Measurements from ENCODE around the gene IL1RAP. TPM values are rescaled to one million over a fixed set of nuclear protein-coding genes. Genes with fewer than 3 reads are reported as not detected.

Gene IL1RAP
- total and polyA plus RNA-seq, 2 donors (not counting 3 experiments of a cell fraction or from before 2014, with no cell fraction given) = 4.3 to 9.2 TPM

DNA sequence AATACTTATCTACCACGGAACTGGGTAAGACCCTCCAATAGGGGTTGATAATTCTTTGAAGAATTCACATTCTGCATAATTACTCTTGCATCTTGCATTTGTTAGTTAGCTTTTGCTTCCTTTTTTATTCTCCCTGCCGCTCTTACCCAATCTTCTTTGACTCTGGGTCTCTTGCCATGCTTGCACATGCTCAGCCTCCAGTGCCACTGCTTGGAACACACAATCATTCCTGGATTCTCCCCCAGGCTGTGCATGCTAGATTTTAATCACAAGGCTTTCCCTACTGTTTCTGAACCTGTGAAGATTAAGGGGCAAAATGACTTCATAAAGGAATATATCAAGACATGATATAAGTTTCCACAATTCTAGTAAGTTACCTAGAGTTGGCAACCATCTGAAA is 133.1 kb downstream of the IL1RAP start:
- DNase-seq (ENCODE audit: low read depth, low spot score) (no peak), FAIRE-seq (no peak)
- Histone ChIP-seq H3K4me2 (ENCODE audit: insufficient read depth, low read length) (no peak overlapping the region), H3K9me3 (replicated peaks; ENCODE audit: control insufficient read depth, insufficient read depth, low read length) (no peaks in the 10 kb centered on the region), H2AFZ (ENCODE audit: low read depth, low read length) (no peak overlapping the region), H3K27me3 (ENCODE audit: control insufficient read depth in 2 of 2, insufficient read depth in 2 of 2, low read length in 2 of 2) (no peaks in the 10 kb centered on the region), H3K36me3 (ENCODE audit: control insufficient read depth in 2 of 2, extremely low read depth in 1 of 2, insufficient read depth in 2 of 2, low read length in 2 of 2) (no peaks in the 10 kb centered on the region), H3K4me1 (ENCODE audit: control insufficient read depth, extremely low read depth, insufficient read depth, low read length) (no peaks in the 10 kb centered on the region), H3K79me2 (ENCODE audit: control insufficient read depth, insufficient read depth, low read length) (no peaks in the 10 kb centered on the region), H3K9me1 (replicated peaks; ENCODE audit: control insufficient read depth, extremely low read depth, insufficient read depth, low read length) (no peaks in the 10 kb centered on the region), H3K9ac (replicated peaks; ENCODE audit: extremely low read depth, insufficient read depth, low read length) (no peak overlapping the region), H3K27ac (ENCODE audit: insufficient read depth, low read depth, low read length) (no peak overlapping the region), H3K4me3 (replicated peaks in 1 of 3; ENCODE audit: insufficient read depth in 1 of 3, low read depth in 1 of 3, low read length in 3 of 3) (no peak overlapping the region), H4K20me1 (replicated peaks; ENCODE audit: control insufficient read depth, extremely low read depth, insufficient read depth, low read length) (no peaks in the 10 kb centered on the region)
- intact Hi-C loops (cut with micrococcal nuclease) = no loop called here
- ChIA-PET CTCF (no interaction called here), POLR2A (no interaction called here)
- no TSS peak for BruUV-seq (replicated peaks)
- TF ChIP-seq EZH2 (IDR thresholded peaks at IDR 0.05; ENCODE audit: borderline replicate concordance, low read depth, low read length, severe bottlenecking) = no peak
- dilution Hi-C loops (cut with MboI; ENCODE audit: extremely low pct_ligation_motif_present, low sequenced_read_pairs) = no loop called here

GRCh38 chr3:190655933-190656332 is 142.0 kb downstream of the IL1RAP start:
- intact Hi-C loops (cut with micrococcal nuclease) (no loop called here), dilution Hi-C loops (cut with MboI; ENCODE audit: extremely low pct_ligation_motif_present, low sequenced_read_pairs) (no loop called here)
- H3K27me3 ChIP-seq (ENCODE audit: control insufficient read depth in 2 of 2, insufficient read depth in 2 of 2, low read length in 2 of 2) = no peaks in the 10 kb centered on the region
- no peaks in the 10 kb centered on the region for H3K9me3 ChIP-seq (replicated peaks; ENCODE audit: control insufficient read depth, insufficient read depth, low read length)
- H3K4me3 ChIP-seq (replicated peaks in 1 of 3; ENCODE audit: insufficient read depth in 1 of 3, low read depth in 1 of 3, low read length in 3 of 3) = no peak overlapping the region
- no peak overlapping the region for H3K27ac ChIP-seq (ENCODE audit: insufficient read depth, low read depth, low read length)
- H3K79me2 ChIP-seq (ENCODE audit: control insufficient read depth, insufficient read depth, low read length) = no peaks in the 10 kb centered on the region
- TF ChIP-seq FOS (IDR thresholded peaks at IDR 0.05; ENCODE audit: borderline replicate concordance, insufficient read depth, low read length) (no peak), MYC (IDR thresholded peaks at IDR 0.05; ENCODE audit: low read depth, low read length) (no peak), POLR2AphosphoS5 (IDR thresholded peaks at IDR 0.05; ENCODE audit: insufficient read depth, low read depth, low read length) (no peak), EZH2 (IDR thresholded peaks at IDR 0.05; ENCODE audit: borderline replicate concordance, low read depth, low read length, severe bottlenecking) (no peak), GATA2 (IDR thresholded peaks at IDR 0.05; ENCODE audit: insufficient read depth, insufficient read length, low read depth, low read length) (no peak), POLR2A (IDR thresholded peaks at IDR 0.05; ENCODE audit: low read depth, low read length) (no peak)
- TF ChIP-seq, protein P1, sequence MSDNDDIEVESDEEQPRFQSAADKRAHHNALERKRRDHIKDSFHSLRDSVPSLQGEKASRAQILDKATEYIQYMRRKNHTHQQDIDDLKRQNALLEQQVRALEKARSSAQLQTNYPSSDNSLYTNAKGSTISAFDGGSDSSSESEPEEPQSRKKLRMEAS (IDR thresholded peaks at IDR 0.05; ENCODE audit: insufficient read depth, insufficient read length) = no peak
- FAIRE-seq (no peak), DNase-seq (ENCODE audit: low read depth, low spot score) (no peak)
- no peak overlapping the region for H2AFZ ChIP-seq (ENCODE audit: low read depth, low read length)
- no peaks in the 10 kb centered on the region for H3K9me1 ChIP-seq (replicated peaks; ENCODE audit: control insufficient read depth, extremely low read depth, insufficient read depth, low read length)
- H4K20me1 ChIP-seq (replicated peaks; ENCODE audit: control insufficient read depth, extremely low read depth, insufficient read depth, low read length) = no peaks in the 10 kb centered on the region
- ChIA-PET POLR2A (no interaction called here), CTCF (no interaction called here)
- no peak overlapping the region for H3K9ac ChIP-seq (replicated peaks; ENCODE audit: extremely low read depth, insufficient read depth, low read length)
- H3K36me3 ChIP-seq (ENCODE audit: control insufficient read depth in 2 of 2, extremely low read depth in 1 of 2, insufficient read depth in 2 of 2, low read length in 2 of 2) = no peaks in the 10 kb centered on the region
- no peaks in the 10 kb centered on the region for H3K4me1 ChIP-seq (ENCODE audit: control insufficient read depth, extremely low read depth, insufficient read depth, low read length)
- no peak overlapping the region for H3K4me2 ChIP-seq (ENCODE audit: insufficient read depth, low read length)
- no TSS peak for BruUV-seq (replicated peaks)

Measured in endothelial cell of umbilical vein (primary cell).